IMR-90 (cell line): ENCODE results near the gene PODXL2. TPM values are rescaled to one million over a fixed set of nuclear protein-coding genes. Genes with fewer than 3 reads are reported as not detected.
A peak's percentile ranks its signal among the peaks of the same experiment; 100 is the strongest.

Experiments
- ATAC-seq: fragments of 200-7000 bp; cut with Tn5 transposase; 2 replicates; pipeline ENCODE4 v1.9.1; 2020; ENCODE audit warnings: low read depth, mild to moderate bottlenecking, moderate library complexity
- BruUV-seq: library from RNA; stranded (reverse); fragments of 400-500 nt; replicated peaks from 2 replicates; lab custom pipeline; 2021; lab: Mats Ljungman, UMichigan
- CTCF ChIA-PET: fragments of 300-600 bp; formaldehyde crosslinking; extraction: SDS; loops from one replicate; lab custom pipeline; 2021; ENCODE audit warnings: antibody characterized with exemption; lab: Yijun Ruan, JAX
- POLR2A ChIA-PET: fragments of 300-600 bp; sonication (Branson Sonifier 250); formaldehyde crosslinking; loops from one replicate; lab custom pipeline; 2022; ENCODE audit warnings: antibody characterized with exemption; ENCODE audit not compliant: unreplicated experiment; lab: Charles Lee
- DNase-seq: peaks from one replicate; pipeline ENCODE4 v3.0.0; 2013
- H2AFZ ChIP-seq: replicated peaks from 2 replicates; pipeline ENCODE3; 2013; ENCODE audit warnings: low read length, mild to moderate bottlenecking; ENCODE audit not compliant: poor library complexity
- H2AK5ac ChIP-seq: 2 replicates; pipeline ENCODE4 v1.6.1; 2013; ENCODE audit warnings: low read depth, low read length, inconsistent platforms
- H2AK9ac ChIP-seq: replicated peaks from 2 replicates; pipeline ENCODE3; 2013; ENCODE audit warnings: mild to moderate bottlenecking, low read depth, low read length, moderate library complexity; ENCODE audit not compliant: poor library complexity
- H2BK120ac ChIP-seq: 2 replicates; pipeline ENCODE4 v1.6.1; 2013; ENCODE audit warnings: low read depth, low read length, inconsistent platforms
- H2BK15ac ChIP-seq: 3 replicates; pipeline ENCODE4 v1.6.1; 2013; ENCODE audit warnings: low read depth, low read length, inconsistent platforms
- H2BK20ac ChIP-seq: 2 replicates; pipeline ENCODE4 v1.6.1; 2013; ENCODE audit warnings: low read depth, mild to moderate bottlenecking, inconsistent platforms, low read length, moderate library complexity
- H2BK5ac ChIP-seq: 2 replicates; pipeline ENCODE4 v1.6.1; 2013; ENCODE audit warnings: mild to moderate bottlenecking, low read depth, low read length, inconsistent platforms; ENCODE audit not compliant: poor library complexity, severe bottlenecking
- H3K14ac ChIP-seq: replicated peaks from 2 replicates; pipeline ENCODE4 v1.6.1; 2013; ENCODE audit warnings: low read depth, low read length, inconsistent platforms
- H3K18ac ChIP-seq: 2 replicates; pipeline ENCODE4 v1.6.1; 2013; ENCODE audit warnings: low read depth, low read length, control low read depth
- H3K23ac ChIP-seq: 2 replicates; pipeline ENCODE4 v1.6.1; 2013; ENCODE audit warnings: low read depth, low read length, inconsistent platforms
- H3K27ac ChIP-seq: 2 replicates; pipeline ENCODE4 v1.5.1; 2013; ENCODE audit warnings: mild to moderate bottlenecking, control low read depth, low read length; ENCODE audit not compliant: insufficient read depth
- H3K27me3 ChIP-seq: 2 replicates; pipeline ENCODE4 v1.6.1; 2013; ENCODE audit warnings: low read length; ENCODE audit not compliant: control insufficient read depth, insufficient read depth
- H3K36me3 ChIP-seq: 2 replicates; pipeline ENCODE4 v1.6.1; 2013; ENCODE audit warnings: low read length, mixed read lengths; ENCODE audit not compliant: control insufficient read depth, insufficient read depth
- H3K4ac ChIP-seq: 2 replicates; pipeline ENCODE4 v1.6.1; 2013; ENCODE audit warnings: low read depth, low read length, inconsistent platforms
- H3K4me1 ChIP-seq: 2 replicates; pipeline ENCODE4 v1.6.1; 2013; ENCODE audit warnings: low read length, mixed read lengths; ENCODE audit not compliant: control insufficient read depth, insufficient read depth
- H3K4me2 ChIP-seq: 2 replicates; pipeline ENCODE4 v1.6.1; 2013; ENCODE audit warnings: low read depth, mild to moderate bottlenecking, control low read depth, low read length, moderate library complexity
- H3K4me3 ChIP-seq: 2 replicates; pipeline ENCODE4 v1.5.1; 2013; ENCODE audit warnings: low read depth, mild to moderate bottlenecking, control low read depth, low read length, moderate library complexity; ENCODE audit not compliant: insufficient read depth
- H3K56ac ChIP-seq: 2 replicates; pipeline ENCODE4 v1.6.1; 2013; ENCODE audit warnings: low read length, inconsistent platforms; ENCODE audit not compliant: insufficient read depth; ENCODE audit errors: extremely low read depth
- H3K79me1 ChIP-seq, 2 experiments: 2 replicates each; pipeline ENCODE4 v1.6.1; 2013; ENCODE audit warnings: low read length in 2 of 2, inconsistent platforms in 1 of 2, low read depth in 1 of 2
- H3K9ac ChIP-seq: 2 replicates; pipeline ENCODE4 v1.6.1; 2013; ENCODE audit warnings: low read depth, low read length, control low read depth
- H3K9me1 ChIP-seq: 2 replicates; pipeline ENCODE4 v1.6.1; 2013; ENCODE audit warnings: low read length, inconsistent platforms; ENCODE audit not compliant: insufficient read depth
- H3K9me3 ChIP-seq: 2 replicates; pipeline ENCODE4 v1.6.1; 2013; ENCODE audit warnings: low read length; ENCODE audit not compliant: control insufficient read depth, insufficient read depth
- H4K20me1 ChIP-seq: 2 replicates; pipeline ENCODE4 v1.6.1; 2013; ENCODE audit warnings: low read length, inconsistent platforms; ENCODE audit not compliant: insufficient read depth
- H4K5ac ChIP-seq: 2 replicates; pipeline ENCODE4 v1.6.1; 2013; ENCODE audit warnings: mild to moderate bottlenecking, low read depth, low read length, control low read depth
- H4K8ac ChIP-seq, 2 experiments: 2 replicates each; pipeline ENCODE4 v1.6.1; 2013; ENCODE audit warnings: low read depth in 2 of 2, low read length in 2 of 2, control low read depth in 1 of 2, inconsistent platforms in 1 of 2
- H4K91ac ChIP-seq: 2 replicates; pipeline ENCODE4 v1.6.1; 2013; ENCODE audit warnings: low read depth, low read length, inconsistent platforms; ENCODE audit not compliant: insufficient read depth
- BHLHE40 ChIP-seq: fragments of 150-350 bp; IDR thresholded peaks from 2 replicates; pipeline ENCODE4 v1.6.1; 2016; ENCODE audit warnings: mild to moderate bottlenecking, low read depth, low read length
- CHD1 ChIP-seq: IDR thresholded peaks from 2 replicates; pipeline ENCODE4 v1.6.1; 2012; ENCODE audit warnings: low read depth, low read length, improper control_type of control experiment
- ELK1 ChIP-seq: fragments of 150-350 bp; IDR thresholded peaks from 2 replicates; pipeline ENCODE4 v1.6.1; 2016; ENCODE audit warnings: low read depth, mild to moderate bottlenecking, low read length, moderate library complexity, borderline replicate concordance
- MAFK ChIP-seq: IDR thresholded peaks from 2 replicates; pipeline ENCODE4 v1.6.1; 2012; ENCODE audit warnings: low read depth, low read length, improper control_type of control experiment
- MAZ ChIP-seq: IDR thresholded peaks from 2 replicates; pipeline ENCODE4 v1.6.1; 2012; ENCODE audit warnings: low read depth, mild to moderate bottlenecking, low read length, improper control_type of control experiment, moderate library complexity, borderline replicate concordance
- MXI1 ChIP-seq: IDR thresholded peaks from 2 replicates; pipeline ENCODE4 v1.6.1; 2012; ENCODE audit warnings: low read depth, mild to moderate bottlenecking, low read length, moderate library complexity, borderline replicate concordance
- NFE2L2 ChIP-seq: fragments of 150-350 bp; IDR thresholded peaks from 2 replicates; pipeline ENCODE4 v1.6.1; 2016; ENCODE audit warnings: low read depth, mild to moderate bottlenecking, low read length
- POLR2A ChIP-seq: IDR thresholded peaks from 2 replicates; pipeline ENCODE4 v1.6.1; 2012; ENCODE audit warnings: mild to moderate bottlenecking, low read depth, low read length
- RAD21 ChIP-seq: IDR thresholded peaks from 2 replicates; pipeline ENCODE4 v1.6.1; 2012; ENCODE audit warnings: low read length, improper control_type of control experiment
- RCOR1 ChIP-seq: IDR thresholded peaks from 2 replicates; pipeline ENCODE4 v1.6.1; 2012; ENCODE audit warnings: mild to moderate bottlenecking, low read length, improper control_type of control experiment; ENCODE audit not compliant: insufficient replicate concordance
- WGBS, 2 experiments: methylation state at CpG; one replicate each; pipeline versions ENCODE4 v1.1.5 to v1.1.7; 2013; ENCODE audit warnings: missing lambda C conversion rate in 2 of 2; ENCODE audit not compliant: insufficient read length in 1 of 2; ENCODE audit errors: extremely low coverage in 2 of 2; 5-methylcytosine and 5-hydroxymethylcytosine counted together
- dilution Hi-C: fragments of 300-500 bp; cut with HindIII; formaldehyde crosslinking; loops from one replicate; pipeline ENCODE4 v1.14.3; 2018; ENCODE audit warnings: low sequenced_read_pairs; ENCODE audit not compliant: unreplicated experiment
- in situ Hi-C: fragments of 300-500 bp; cut with MboI; formaldehyde crosslinking; loops from 3 replicates; pipeline ENCODE4 v1.14.3; 2019; ENCODE audit warnings: low sequenced_read_pairs, inconsistent platforms, mixed read lengths
- intact Hi-C: fragments of 100-400 bp; cut with micrococcal nuclease; formaldehyde crosslinking; loops from 2 replicates; pipeline ENCODE4 v1.10.0; 2022
- polyA plus RNA-seq, 3 experiments: library from polyadenylated mRNA; depleted of rRNA; stranded (reverse); fragments of >200 nt; gene quantifications; 2 replicates each; pipeline ENCODE4 v1.2.3, GENCODE V29; 2012; ENCODE audit warnings: low replicate concordance in 1 of 3
- total RNA-seq: library from RNA; depleted of rRNA; stranded (reverse); fragments of >200 nt; gene quantifications from 2 replicates; pipeline ENCODE4 v1.2.3, GENCODE V29; 2012
- TF ChIP-seq, protein P1 (sequence below): fragments of 150-350 bp; IDR thresholded peaks from 2 replicates; pipeline ENCODE4 v1.6.1; 2017; ENCODE audit warnings: mild to moderate bottlenecking, antibody characterized with exemption, low read length, low read depth

Gene PODXL2
- total and polyA plus RNA-seq, 2 of the 4 experiments (the other 2 are of a cell fraction), result 1.6 to 5.4 TPM

DNA sequence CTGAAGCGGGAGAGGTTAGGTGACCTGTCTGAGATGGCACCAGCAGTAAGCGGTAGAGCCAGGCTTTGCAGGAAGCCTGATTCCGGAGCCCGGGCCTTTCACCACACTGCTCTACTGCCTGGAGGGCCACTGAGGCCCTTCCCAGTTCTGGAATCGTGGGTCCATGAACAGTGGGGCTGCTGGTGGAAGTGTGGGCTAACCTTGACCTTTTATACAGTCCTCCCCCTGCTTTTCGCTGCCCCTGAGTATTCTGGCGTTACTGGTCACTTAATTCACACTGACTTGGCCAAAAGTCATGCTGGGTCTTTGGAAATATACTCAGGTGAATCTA lies 41.2 kb downstream of the PODXL2 start:
- in situ Hi-C loops, result no loop called here
- WGBS, 2 experiments, result no CpG with 5 or more reads among the region's 7 CpGs

More for the DNA sequence above, 41.2 kb downstream of the PODXL2 start:
- H2AFZ ChIP-seq, result no peak overlapping the region
- no peak overlapping the region for H2BK15ac ChIP-seq
- H4K8ac ChIP-seq, result no peak overlapping the region
- no peak overlapping the region for H4K91ac ChIP-seq
- H3K4me3 ChIP-seq, result no peak overlapping the region
- H3K18ac ChIP-seq, result no peak overlapping the region
- H2BK5ac ChIP-seq, result no peak overlapping the region
- H2BK120ac ChIP-seq, result no peak overlapping the region
- no peak overlapping the region for H3K14ac ChIP-seq
- POLR2A ChIA-PET, result no interaction called here
- peaks cover 10% of the 10 kb centered on the region for H3K4me1 ChIP-seq
- peaks cover 10% of the 10 kb centered on the region; the same call in 1 of the 2 replicates for H3K9me1 ChIP-seq
- no peaks in the 10 kb centered on the region; the same call in none of the 2 replicates for H4K20me1 ChIP-seq
- no peak overlapping the region for H3K4me2 ChIP-seq
- H3K27ac ChIP-seq, result no peak overlapping the region
- no peak overlapping the region for H2AK5ac ChIP-seq
- no peak overlapping the region for H2BK20ac ChIP-seq
- no peak overlapping the region for H3K23ac ChIP-seq
- intact Hi-C loops, result no loop called here
- dilution Hi-C loops, result no loop called here
- TF ChIP-seq RAD21, result no peak
- TF ChIP-seq POLR2A, result no peak
- no peak for TF ChIP-seq BHLHE40
- no peak for TF ChIP-seq RCOR1
- no peak for TF ChIP-seq MAFK
- TF ChIP-seq NFE2L2, result no peak
- TF ChIP-seq MXI1, result no peak
- no peak for TF ChIP-seq MAZ
- TF ChIP-seq, protein P1, sequence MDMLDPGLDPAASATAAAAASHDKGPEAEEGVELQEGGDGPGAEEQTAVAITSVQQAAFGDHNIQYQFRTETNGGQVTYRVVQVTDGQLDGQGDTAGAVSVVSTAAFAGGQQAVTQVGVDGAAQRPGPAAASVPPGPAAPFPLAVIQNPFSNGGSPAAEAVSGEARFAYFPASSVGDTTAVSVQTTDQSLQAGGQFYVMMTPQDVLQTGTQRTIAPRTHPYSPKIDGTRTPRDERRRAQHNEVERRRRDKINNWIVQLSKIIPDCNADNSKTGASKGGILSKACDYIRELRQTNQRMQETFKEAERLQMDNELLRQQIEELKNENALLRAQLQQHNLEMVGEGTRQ, result no peak
- TF ChIP-seq CHD1, result no peak
- TF ChIP-seq ELK1, result no peak
- H4K5ac ChIP-seq, result no peak overlapping the region
- peaks cover 3% of the 10 kb centered on the region; the same call in 1 of the 2 replicates for H3K27me3 ChIP-seq
- CTCF ChIA-PET, result no interaction called here
- H3K4ac ChIP-seq, result no peak overlapping the region
- H3K56ac ChIP-seq, result no peak overlapping the region
- no peak for DNase-seq
- no peaks in the 10 kb centered on the region for H3K9me3 ChIP-seq
- peak overlapping the region; percentile 34 for H2AK9ac ChIP-seq
- peaks cover 16 to 35% of the 10 kb centered on the region in 2 experiments; a peak in 3 of 4 replicates for H3K79me1 ChIP-seq
- no peak for ATAC-seq
- no peaks in the 10 kb centered on the region for H3K36me3 ChIP-seq
- no peak overlapping the region for H3K9ac ChIP-seq
- BruUV-seq, result no TSS peak
